ENCODE data around the gene BBS9. TPM values are rescaled to one million over a fixed set of nuclear protein-coding genes. Genes with fewer than 3 reads are reported as not detected.
"Not testable (repeated sequence)": the region's sequence is repeated elsewhere in the genome, so short reads cannot be mapped to it uniquely, and the experiment has no call there.

BBS9 gene
- total and polyA plus RNA-seq, 8 donors = 2.6 to 10.8 (median 6.0) TPM

- intact Hi-C loops (cut with DNase I) = no loop called here
- DNase-seq (no peak), ATAC-seq (no peak), FAIRE-seq (no peak)
- H3K9me3 ChIP-seq = no peaks in the 10 kb centered on the region
- no peaks in the 10 kb centered on the region for H3K36me3 ChIP-seq
- no peak overlapping the region for H3K4me3 ChIP-seq
- H3K27ac ChIP-seq = no peak overlapping the region
- H3K27me3 ChIP-seq = no peaks in the 10 kb centered on the region
- TF ChIP-seq CTCF (IDR thresholded peaks at IDR 0.05) = no peak
- whole genome bisulfite sequencing, 2 donors = 56 to 59% methylated on average over 3 of the region's 3 CpGs
- no peaks in the 10 kb centered on the region for H3K4me1 ChIP-seq
Observed at GRCh38 chr7:33511778-33512177, 382.4 kb downstream of the BBS9 start.

- Histone ChIP-seq H3K4me1 (no peaks in the 10 kb centered on the region), H3K4me3 (no peak overlapping the region), H3K27me3 (no peaks in the 10 kb centered on the region), H3K9me3 (no peaks in the 10 kb centered on the region), H3K27ac (no peak overlapping the region), H3K36me3 (no peaks in the 10 kb centered on the region)
- WGBS, 2 donors = 80 to 94% methylated on average over 1 of the region's 1 CpG
- no peak for TF ChIP-seq CTCF (IDR thresholded peaks at IDR 0.05)
- FAIRE-seq (no peak), DNase-seq (no peak), ATAC-seq (no peak)
- intact Hi-C loops (cut with DNase I) = no loop called here
Observed at GRCh38 chr7:33516568-33516967, 387.2 kb downstream of the BBS9 start.

- no peak overlapping the region for H3K27ac ChIP-seq
- no peaks in the 10 kb centered on the region for H3K27me3 ChIP-seq
- H3K4me3 ChIP-seq = no peak overlapping the region
- TF ChIP-seq CTCF (IDR thresholded peaks at IDR 0.05) = no peak
- no peak for DNase-seq
- WGBS, 2 donors = 93 to 96% methylated on average over 2 of the region's 2 CpGs
- no peaks in the 10 kb centered on the region for H3K9me3 ChIP-seq
- no peak for FAIRE-seq
- no peak for ATAC-seq
- H3K4me1 ChIP-seq = no peaks in the 10 kb centered on the region
- intact Hi-C loops (cut with DNase I) = no loop called here
- H3K36me3 ChIP-seq = no peaks in the 10 kb centered on the region
Observed at GRCh38 chr7:33517191-33517590, 387.8 kb downstream of the BBS9 start.

- 36 to 61% methylated on average over 6 to 9 of the region's 9 CpGs for WGBS, 2 donors
- H3K4me1 ChIP-seq; H3K27me3 ChIP-seq; FAIRE-seq; H3K27ac ChIP-seq; H3K36me3 ChIP-seq; H3K9me3 ChIP-seq; ATAC-seq; DNase-seq; intact Hi-C loops (cut with DNase I); H3K4me3 ChIP-seq: not testable (repeated sequence)
Observed at GRCh38 chr7:33527008-33527407, 397.6 kb downstream of the BBS9 start.

- ATAC-seq; H3K4me3 ChIP-seq; H3K9me3 ChIP-seq; H3K27ac ChIP-seq; intact Hi-C loops (cut with DNase I); H3K4me1 ChIP-seq; H3K27me3 ChIP-seq; H3K36me3 ChIP-seq; FAIRE-seq; DNase-seq: not testable (repeated sequence)
- WGBS, 2 donors = 77 to 84% methylated on average over 7 to 10 of the region's 10 CpGs
Observed at GRCh38 chr7:33527613-33528012, 398.2 kb downstream of the BBS9 start.

GRCh38 chr7:33529070-33529469 lies 399.7 kb downstream of the BBS9 start:
- no peak for DNase-seq
- H3K27ac ChIP-seq = no peak overlapping the region
- no peaks in the 10 kb centered on the region for H3K9me3 ChIP-seq
- no peak for TF ChIP-seq CTCF (IDR thresholded peaks at IDR 0.05)
- no peak for FAIRE-seq
- H3K27me3 ChIP-seq = no peaks in the 10 kb centered on the region
- WGBS, 2 donors = 94 to 97% methylated on average over 2 of the region's 2 CpGs
- ATAC-seq = no peak
- H3K36me3 ChIP-seq = peaks cover 0 to 3% (median 0%) of the 10 kb centered on the region in 3 donors
- no peaks in the 10 kb centered on the region for H3K4me1 ChIP-seq
- no peak overlapping the region for H3K4me3 ChIP-seq
- intact Hi-C loops (cut with DNase I) = no loop called here

Measured in pancreas (tissue), 10 donors.